ENCODE data around the gene HOXC6. TPM values are rescaled to one million over a fixed set of nuclear protein-coding genes. Genes with fewer than 3 reads are reported as not detected.

HOXC6 gene
- total RNA-seq, 1 experiment from 2014 or later, result 10.2 TPM

DNA sequence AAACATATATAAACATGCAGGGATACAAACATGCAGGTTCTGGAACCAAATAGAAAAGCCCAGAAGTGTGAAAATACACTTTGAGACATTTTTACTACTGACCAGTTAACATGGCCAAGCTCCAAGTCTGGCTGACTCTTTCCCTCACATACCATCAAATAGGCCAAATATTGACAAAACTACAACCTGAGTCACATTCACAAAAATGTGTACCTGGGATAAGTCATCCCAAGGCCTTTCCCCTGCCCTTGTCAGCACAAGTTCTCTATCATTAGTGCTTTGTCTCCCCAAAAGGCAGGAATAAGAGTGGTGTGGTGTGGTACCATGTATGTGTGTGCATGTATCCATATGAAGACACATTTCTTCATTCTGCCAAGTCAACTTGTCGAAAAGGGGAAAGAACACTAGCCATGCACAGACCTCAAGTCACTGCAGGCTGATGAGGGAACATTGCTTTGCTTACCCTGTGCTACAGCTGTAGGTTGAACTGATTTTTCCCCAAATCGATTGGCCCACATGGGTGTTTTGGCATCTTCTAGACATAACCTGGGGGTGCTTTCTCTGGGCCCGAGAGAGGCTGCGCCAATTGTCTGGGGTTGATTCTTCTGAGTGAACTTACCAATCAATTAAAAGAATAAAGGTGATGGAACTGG is 40.3 kb downstream of the HOXC6 start:
- Histone ChIP-seq H3K4me3 (ENCODE audit: low read depth, low read length) (no peak overlapping the region), H3K27me3 (replicated peaks; ENCODE audit: control insufficient read depth, insufficient read depth, low read length) (no peaks in the 10 kb centered on the region), H3K36me3 (ENCODE audit: control insufficient read depth, insufficient read depth, low read length) (no peaks in the 10 kb centered on the region), H3K4me1 (peaks cover 9% of the 10 kb centered on the region; the same call in 1 of the 2 replicates), H3K9me3 (no peaks in the 10 kb centered on the region)
- Mint-ChIP-seq H3K9me3 (ENCODE audit: unreplicated experiment) (no peaks in the 10 kb centered on the region), H3K27me3 (ENCODE audit: insufficient read depth, unreplicated experiment) (no peaks in the 10 kb centered on the region), H3K36me3 (ENCODE audit: insufficient read depth, unreplicated experiment) (no peaks in the 10 kb centered on the region), H3K4me1 (ENCODE audit: low read depth, unreplicated experiment) (peaks cover 11% of the 10 kb centered on the region), H3K4me3 (ENCODE audit: unreplicated experiment) (no peak overlapping the region), H3K27ac (ENCODE audit: unreplicated experiment) (no peak overlapping the region)
- TF ChIP-seq CTCF (IDR thresholded peaks at IDR 0.05; ENCODE audit: insufficient read depth in 1 of 2, low read depth in 1 of 2, low read length in 1 of 2, severe bottlenecking in 1 of 2, unreplicated experiment in 1 of 2), result no peak
- DNase-seq, result no peak
- intact Hi-C loops (cut with micrococcal nuclease; ENCODE audit: unreplicated experiment), result no loop called here
- ChIA-PET POLR2A (no interaction called here), CTCF (interaction anchor here (0.6 kb wide), 1 partner anchor 70 kb away, joined by 3 read pairs; no protein-coding TSS in a partner anchor)
- BruUV-seq (replicated peaks), result no TSS peak

GRCh38 chr12:54071942-54072341 is 43.7 kb downstream of the HOXC6 start:
- Histone ChIP-seq H3K36me3 (ENCODE audit: control insufficient read depth, insufficient read depth, low read length) (no peaks in the 10 kb centered on the region), H3K4me1 (peaks cover 9% of the 10 kb centered on the region; the same call in 1 of the 2 replicates), H3K9me3 (no peaks in the 10 kb centered on the region), H3K4me3 (ENCODE audit: low read depth, low read length) (no peak overlapping the region), H3K27me3 (replicated peaks; ENCODE audit: control insufficient read depth, insufficient read depth, low read length) (no peaks in the 10 kb centered on the region)
- DNase-seq, result no peak
- peaks cover 11% of the 10 kb centered on the region for H3K4me1 Mint-ChIP-seq (ENCODE audit: low read depth, unreplicated experiment)
- POLR2A ChIA-PET, result interaction anchor here (0.7 kb wide), 1 partner anchor 102 kb away, joined by 6 read pairs; no protein-coding TSS in a partner anchor
- no peaks in the 10 kb centered on the region for H3K36me3 Mint-ChIP-seq (ENCODE audit: insufficient read depth, unreplicated experiment)
- no peak overlapping the region for H3K27ac Mint-ChIP-seq (ENCODE audit: unreplicated experiment)
- BruUV-seq (replicated peaks), result no TSS peak
- intact Hi-C loops (cut with micrococcal nuclease; ENCODE audit: unreplicated experiment), result no loop called here
- no peaks in the 10 kb centered on the region for H3K27me3 Mint-ChIP-seq (ENCODE audit: insufficient read depth, unreplicated experiment)
- no peak overlapping the region for H3K4me3 Mint-ChIP-seq (ENCODE audit: unreplicated experiment)
- CTCF ChIA-PET, result no interaction called here
- H3K9me3 Mint-ChIP-seq (ENCODE audit: unreplicated experiment), result no peaks in the 10 kb centered on the region
- TF ChIP-seq CTCF (IDR thresholded peaks at IDR 0.05; ENCODE audit: insufficient read depth in 1 of 2, low read depth in 1 of 2, low read length in 1 of 2, severe bottlenecking in 1 of 2, unreplicated experiment in 1 of 2), result no peak

DNA sequence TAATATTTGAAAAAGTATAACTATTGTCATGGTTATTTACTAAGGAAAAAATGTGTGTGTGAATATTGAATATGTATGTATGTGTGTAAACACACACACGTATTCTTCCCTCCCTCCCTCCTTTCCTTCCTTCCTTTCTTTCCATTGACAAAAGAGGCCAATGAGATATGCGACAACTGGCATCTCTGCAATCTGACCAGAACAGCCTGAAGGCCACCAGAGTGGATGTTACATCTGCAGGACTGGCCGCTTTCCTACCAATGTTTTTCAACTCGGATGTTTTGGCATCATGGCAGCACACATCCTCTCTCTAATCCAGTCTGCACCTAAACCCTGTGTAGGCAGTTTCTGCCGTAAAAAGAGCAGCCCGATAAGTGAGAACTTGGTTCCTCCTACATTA is 46.1 kb downstream of the HOXC6 start:
- no peaks in the 10 kb centered on the region for H3K36me3 Mint-ChIP-seq (ENCODE audit: insufficient read depth, unreplicated experiment)
- Histone ChIP-seq H3K4me1 (no peaks in the 10 kb centered on the region), H3K36me3 (ENCODE audit: control insufficient read depth, insufficient read depth, low read length) (no peaks in the 10 kb centered on the region), H3K27me3 (replicated peaks; ENCODE audit: control insufficient read depth, insufficient read depth, low read length) (no peaks in the 10 kb centered on the region), H3K4me3 (ENCODE audit: low read depth, low read length) (no peak overlapping the region), H3K9me3 (no peaks in the 10 kb centered on the region)
- no peaks in the 10 kb centered on the region for H3K9me3 Mint-ChIP-seq (ENCODE audit: unreplicated experiment)
- intact Hi-C loops (cut with micrococcal nuclease; ENCODE audit: unreplicated experiment), result no loop called here
- H3K27ac Mint-ChIP-seq (ENCODE audit: unreplicated experiment), result no peak overlapping the region
- DNase-seq, result no peak
- TF ChIP-seq CTCF (IDR thresholded peaks at IDR 0.05; ENCODE audit: insufficient read depth in 1 of 2, low read depth in 1 of 2, low read length in 1 of 2, severe bottlenecking in 1 of 2, unreplicated experiment in 1 of 2), result no peak
- BruUV-seq (replicated peaks), result no TSS peak
- no peak overlapping the region for H3K4me3 Mint-ChIP-seq (ENCODE audit: unreplicated experiment)
- H3K27me3 Mint-ChIP-seq (ENCODE audit: insufficient read depth, unreplicated experiment), result no peaks in the 10 kb centered on the region
- CTCF ChIA-PET, result no interaction called here
- POLR2A ChIA-PET, result interaction anchor here (0.6 kb wide), 1 partner anchor 69 kb away, joined by 4 read pairs; no protein-coding TSS in a partner anchor
- H3K4me1 Mint-ChIP-seq (ENCODE audit: low read depth, unreplicated experiment), result peaks cover 5% of the 10 kb centered on the region
